H7 (cell line): ENCODE measurements around the gene PRAC1. TPM values are rescaled to one million over a fixed set of nuclear protein-coding genes. Genes with fewer than 3 reads are reported as not detected.
A peak's percentile ranks its signal among the peaks of the same experiment; 100 is the strongest.

Experiments
- DNase-seq: peaks from one replicate; pipeline ENCODE4 v3.0.0; 2012
- H3K27me3 ChIP-seq: 2 replicates; pipeline ENCODE4 v1.6.0; 2011; ENCODE audit warnings: mild to moderate bottlenecking, low read length; ENCODE audit not compliant: control insufficient read depth, insufficient read depth
- H3K36me3 ChIP-seq: replicated peaks from 2 replicates; pipeline ENCODE4 v1.5.1; 2011; ENCODE audit warnings: low read length; ENCODE audit not compliant: control insufficient read depth, insufficient read depth
- H3K4me3 ChIP-seq: 2 replicates; pipeline ENCODE4 v1.5.1; 2011; ENCODE audit warnings: low read depth, mild to moderate bottlenecking, control low read depth, low read length, moderate library complexity; ENCODE audit not compliant: insufficient read depth
- total RNA-seq: library from RNA; depleted of rRNA; stranded (reverse); fragments of >200 nt; shearing (Covaris generic); gene quantifications from 2 replicates; pipeline ENCODE4 v1.2.3, GENCODE V29; 2014

Gene PRAC1
- total RNA-seq, 1 experiment from 2014 or later = 173 TPM

GRCh38 chr17:48751733-48752398, 29.5 kb upstream of the PRAC1 start:
- Histone ChIP-seq H3K4me3 (no peak overlapping the region), H3K27me3 (peaks cover 99% of the 10 kb centered on the region), H3K36me3 (no peaks in the 10 kb centered on the region)
- peak; percentile 52 for DNase-seq

- Histone ChIP-seq H3K4me3 (no peak overlapping the region), H3K27me3 (peaks cover 100% of the 10 kb centered on the region)
Observed at GRCh38 chr17:48751172-48751571, 28.9 kb upstream of the PRAC1 start.

DNA sequence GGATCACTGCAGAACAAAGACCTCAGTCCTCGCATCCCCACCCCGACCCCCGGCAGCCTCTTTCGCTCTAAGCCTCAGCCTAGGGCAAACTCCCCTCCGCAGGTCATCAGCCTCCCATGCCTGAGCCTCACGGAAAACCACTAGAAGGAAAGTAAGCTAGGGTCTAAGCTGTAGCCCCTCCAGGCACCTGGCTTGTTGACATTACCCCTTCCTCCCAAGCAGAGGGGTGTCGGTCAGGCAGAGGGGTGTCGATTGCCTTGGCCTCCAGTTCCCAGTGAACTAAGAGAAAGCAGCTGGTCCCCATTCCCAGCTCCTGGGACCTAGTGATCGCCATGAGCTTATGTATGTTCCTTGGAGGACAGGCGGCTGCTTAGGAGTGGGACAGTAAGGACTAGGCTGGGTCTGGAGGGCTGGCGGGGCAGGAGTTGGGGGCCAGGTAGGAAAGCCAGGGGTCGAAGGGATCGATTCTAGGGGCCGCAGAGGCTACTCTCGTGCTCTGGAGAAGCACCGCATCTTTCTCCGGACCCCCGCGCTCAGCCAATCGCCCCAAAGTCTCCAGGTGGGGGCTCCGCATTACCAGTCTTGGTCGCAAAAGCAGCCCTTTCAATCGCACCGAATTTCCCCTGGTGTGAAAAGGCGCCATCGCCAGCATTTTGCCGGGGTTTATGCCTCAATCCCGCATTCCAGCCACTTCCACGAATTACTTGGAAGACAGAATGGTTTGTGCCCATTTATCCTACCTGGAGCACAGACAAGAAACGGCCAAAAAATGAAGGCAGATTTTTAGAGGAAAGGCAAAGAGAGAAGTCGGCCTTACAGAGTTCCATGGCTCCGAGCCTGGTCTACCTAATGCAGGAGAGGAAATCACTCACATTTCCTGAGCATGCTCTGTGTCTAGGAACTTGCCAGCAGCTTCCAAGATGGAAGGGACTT, 27.6 kb upstream of the PRAC1 start:
- H3K4me3 ChIP-seq = no peak overlapping the region
- DNase-seq = peak; percentile 69
- peaks cover 100% of the 10 kb centered on the region for H3K27me3 ChIP-seq
- H3K36me3 ChIP-seq = no peaks in the 10 kb centered on the region

More at GRCh38 chr17:48751172-48751571, 28.9 kb upstream of the PRAC1 start:
- peak; percentile 51 for DNase-seq
- no peaks in the 10 kb centered on the region for H3K36me3 ChIP-seq

- no peak for DNase-seq
- H3K36me3 ChIP-seq = no peaks in the 10 kb centered on the region
- H3K4me3 ChIP-seq = no peak overlapping the region
- peaks cover 100% of the 10 kb centered on the region for H3K27me3 ChIP-seq
Observed at GRCh38 chr17:48748718-48749566, 26.6 kb upstream of the PRAC1 start.

GRCh38 chr17:48747445-48748363, 25.4 kb upstream of the PRAC1 start:
- H3K27me3 ChIP-seq = peaks cover 100% of the 10 kb centered on the region
- DNase-seq = peak; percentile 78
- peak overlapping the region; percentile 12; the same call in 1 of the 2 replicates for H3K4me3 ChIP-seq

GRCh38 chr17:48746916-48747444, 24.7 kb upstream of the PRAC1 start:
- H3K4me3 ChIP-seq = no peak overlapping the region
- peaks cover 100% of the 10 kb centered on the region for H3K27me3 ChIP-seq
- no peaks in the 10 kb centered on the region for H3K36me3 ChIP-seq
- DNase-seq = peak; percentile 64

More at GRCh38 chr17:48747445-48748363, 25.4 kb upstream of the PRAC1 start:
- no peaks in the 10 kb centered on the region for H3K36me3 ChIP-seq

DNA sequence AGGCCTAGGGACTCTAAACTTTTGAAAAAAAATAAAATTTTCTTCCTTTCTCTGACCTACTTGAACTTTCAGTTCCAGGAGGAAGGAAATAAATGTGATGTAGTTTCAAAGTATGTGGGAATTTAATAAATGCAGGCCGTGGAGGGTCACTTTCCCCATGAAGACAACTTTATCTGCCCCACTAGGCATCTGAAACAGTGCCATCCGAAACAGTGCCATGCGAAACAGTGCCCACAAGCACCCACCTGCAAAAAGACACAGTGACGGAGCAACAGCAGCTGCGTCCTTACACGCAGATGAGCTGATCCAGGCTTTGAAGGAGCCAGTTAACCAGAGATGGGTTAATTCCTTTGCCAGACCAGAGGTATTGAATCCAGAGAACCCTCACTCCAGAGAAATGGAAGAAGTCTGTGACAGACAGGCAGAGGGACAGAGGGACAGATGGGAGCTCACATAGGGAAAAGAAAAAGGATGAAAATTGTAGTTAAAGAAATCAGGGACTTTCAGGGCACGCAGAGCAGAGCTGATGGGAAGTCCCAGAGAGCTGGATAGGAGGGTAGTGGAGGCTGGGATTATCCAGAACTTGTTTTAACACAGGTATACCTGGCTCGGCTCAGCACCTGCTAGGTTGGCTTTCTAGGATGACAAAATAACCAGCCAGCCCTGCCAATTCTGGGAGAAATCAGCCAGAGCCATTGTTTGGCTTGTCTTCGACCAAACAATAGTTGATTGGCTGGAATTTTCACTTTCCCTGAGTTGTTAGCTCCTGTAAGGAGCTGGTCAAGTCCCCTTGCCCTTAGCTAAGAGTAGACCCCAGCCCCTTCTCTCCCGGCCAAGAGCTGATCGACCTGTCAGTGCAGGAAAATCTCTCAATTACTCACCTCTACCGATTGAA, 23.3 kb upstream of the PRAC1 start:
- Histone ChIP-seq H3K4me3 (no peak overlapping the region), H3K36me3 (no peaks in the 10 kb centered on the region), H3K27me3 (peaks cover 100% of the 10 kb centered on the region)
- no peak for DNase-seq

GRCh38 chr17:48740537-48740936, 18.2 kb upstream of the PRAC1 start:
- DNase-seq = no peak
- H3K4me3 ChIP-seq = no peak overlapping the region
- no peaks in the 10 kb centered on the region for H3K36me3 ChIP-seq
- peaks cover 100% of the 10 kb centered on the region for H3K27me3 ChIP-seq

DNA sequence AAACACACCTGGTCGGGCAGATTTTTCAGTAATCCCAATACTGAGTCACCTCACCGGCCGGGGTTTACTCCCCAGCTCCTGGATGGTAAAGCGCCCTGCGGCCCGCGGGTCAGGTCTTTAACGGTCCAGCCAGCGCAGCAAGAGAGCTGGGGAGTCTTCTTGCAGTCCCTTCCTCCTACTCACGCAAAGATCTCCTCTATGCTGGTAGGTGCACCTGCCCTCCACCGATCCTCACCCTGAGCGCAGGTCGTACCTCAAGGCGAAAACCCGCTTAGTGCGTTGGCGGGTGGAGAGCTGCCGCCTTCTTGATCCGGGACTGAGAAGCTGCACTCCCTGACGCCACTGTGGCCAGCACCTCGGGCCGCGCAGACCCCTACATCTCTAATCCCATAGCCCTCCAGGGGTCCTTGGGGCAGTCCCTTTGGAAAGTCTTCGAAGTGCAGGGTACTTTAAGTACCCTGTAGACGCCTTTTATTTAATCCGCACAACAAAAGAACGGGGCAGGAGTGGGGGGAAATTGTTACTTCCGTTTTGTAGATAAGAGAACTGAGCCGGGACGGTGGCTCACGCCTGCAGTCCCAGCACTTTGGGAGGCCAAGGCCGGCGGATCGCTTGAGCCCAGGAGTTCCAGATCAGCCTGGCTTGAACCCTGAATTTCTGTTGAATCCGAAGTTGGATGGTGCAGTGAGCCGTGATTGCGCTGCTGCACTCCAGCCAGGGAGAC, 16.6 kb upstream of the PRAC1 start:
- peak; percentile 68 for DNase-seq
- Histone ChIP-seq H3K4me3 (peak overlapping the region; percentile 1; the same call in 1 of the 2 replicates), H3K27me3 (peaks cover 100% of the 10 kb centered on the region), H3K36me3 (no peaks in the 10 kb centered on the region)

DNA sequence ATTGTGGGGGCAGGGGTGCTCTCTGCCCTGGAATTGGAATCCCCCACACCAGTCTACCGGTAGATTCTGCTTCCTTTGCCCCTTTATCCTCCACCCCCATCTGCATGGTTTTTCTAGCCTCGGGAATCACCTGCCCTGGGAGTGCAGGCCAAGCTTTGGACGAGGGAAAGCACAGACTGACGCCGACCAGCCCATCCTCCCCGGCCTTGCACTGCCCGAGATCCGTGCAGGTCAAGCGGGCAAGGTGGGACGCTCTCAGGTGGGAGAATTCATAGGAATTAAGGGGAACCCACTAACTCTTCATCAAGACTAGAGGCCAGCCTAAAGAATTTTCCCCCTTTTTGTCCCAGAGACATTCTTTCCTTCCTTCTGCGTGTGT, 16.1 kb upstream of the PRAC1 start:
- Histone ChIP-seq H3K27me3 (peaks cover 100% of the 10 kb centered on the region), H3K4me3 (no peak overlapping the region), H3K36me3 (no peaks in the 10 kb centered on the region)
- no peak for DNase-seq

DNA sequence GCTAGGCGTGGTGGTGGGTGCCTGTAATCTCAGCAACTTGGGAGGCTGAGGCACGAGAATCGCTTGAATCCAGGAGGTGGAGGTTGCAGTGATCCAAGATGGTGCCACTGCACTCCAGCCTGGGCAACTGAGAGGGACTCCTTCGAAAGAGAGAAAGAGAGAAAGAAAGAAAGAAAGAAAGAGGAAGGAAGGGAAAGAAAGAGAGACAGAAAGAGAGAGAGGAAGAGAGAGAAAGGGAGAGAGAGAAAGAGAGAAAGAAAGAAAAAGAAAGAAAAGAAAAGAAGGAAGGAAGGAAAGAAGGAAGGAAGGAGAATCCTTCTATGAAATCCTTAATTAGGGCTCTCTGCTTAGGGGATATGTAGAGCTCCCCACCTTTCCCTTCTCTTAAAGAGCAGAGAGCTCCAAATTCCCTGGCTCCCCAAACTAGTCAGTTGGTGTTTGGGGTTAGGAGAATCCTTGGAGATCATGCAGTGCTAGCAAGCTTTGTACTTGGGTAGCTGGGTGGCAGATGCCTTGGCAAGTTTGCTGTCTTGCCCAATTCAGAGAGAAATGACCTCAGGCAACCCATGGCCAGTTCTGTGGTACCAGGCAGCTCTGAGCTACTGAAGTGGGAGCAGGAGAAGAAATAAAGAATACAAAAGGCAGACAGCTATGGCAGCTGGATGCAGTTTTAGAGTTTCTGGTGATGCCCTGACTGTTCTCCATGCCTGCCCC, 15.2 kb upstream of the PRAC1 start:
- Histone ChIP-seq H3K4me3 (no peak overlapping the region), H3K36me3 (no peaks in the 10 kb centered on the region), H3K27me3 (peaks cover 100% of the 10 kb centered on the region)
- DNase-seq = no peak

- no peaks in the 10 kb centered on the region for H3K36me3 ChIP-seq
- peaks cover 100% of the 10 kb centered on the region for H3K27me3 ChIP-seq
- no peak overlapping the region; the same call in 1 of the 2 replicates for H3K4me3 ChIP-seq
- no peak for DNase-seq
Observed at GRCh38 chr17:48735062-48735351, 12.7 kb upstream of the PRAC1 start.
